A673 (cell line): ENCODE data around the gene VWA8.

Experiments
- CTCF ChIP-seq: fragments of 300-800, 200-600 bp; sonication (generic); conservative IDR thresholded peaks from 2 replicates; pipeline ENCODE4 v1.5.1; 2017; ENCODE audit warnings: low read depth, mild to moderate bottlenecking, antibody characterized with exemption, low read length, moderate library complexity, mixed read lengths
- EZH2 ChIP-seq: fragments of 200-600 bp; sonication (generic); IDR thresholded peaks from 2 replicates; pipeline ENCODE4 v1.6.1; 2017; ENCODE audit warnings: borderline replicate concordance, low read depth, mild to moderate bottlenecking, mixed read lengths, antibody characterized with exemption, low read length; ENCODE audit not compliant: poor library complexity, severe bottlenecking

- no peak for TF ChIP-seq CTCF
- TF ChIP-seq EZH2, result no peak
These were observed 685 bp downstream of the VWA8 start for GRCh38 chr13:41960211-41960636.
